Measurements from ENCODE around the gene LRRN3. TPM values are rescaled to one million over a fixed set of nuclear protein-coding genes. Genes with fewer than 3 reads are reported as not detected.

LRRN3 gene
- total RNA-seq, 1 experiment from 2014 or later, result not detected

DNA sequence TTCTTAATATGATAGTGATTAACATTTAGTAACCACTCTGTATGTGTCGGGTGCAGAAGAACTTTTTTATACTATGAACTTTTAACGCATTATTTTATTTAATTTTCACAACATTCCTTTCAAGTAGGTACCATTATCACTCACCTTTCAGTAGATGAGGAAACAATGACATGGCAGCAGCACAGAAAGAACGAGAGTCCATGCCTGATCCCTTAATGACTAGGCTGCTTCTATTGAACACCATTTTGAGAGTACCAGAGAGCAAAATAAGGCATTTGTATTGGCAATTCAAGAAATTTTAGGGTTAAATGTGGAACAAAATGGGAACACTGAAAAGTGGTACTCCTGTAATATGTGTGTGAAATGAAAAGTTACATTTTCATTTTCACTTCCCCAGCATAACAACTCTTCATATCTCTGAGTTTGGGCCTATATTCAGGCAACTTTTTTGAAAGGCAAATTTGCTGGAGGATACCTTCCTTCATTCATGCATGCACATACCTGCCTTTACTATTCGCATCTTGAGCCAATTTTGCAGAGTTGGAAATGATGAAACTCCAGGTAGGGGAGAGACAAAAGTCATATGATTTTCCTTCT lies 12.8 kb downstream of the LRRN3 start:
- DNase-seq (ENCODE audit: extremely low read depth, low read depth), result no peak

DNA sequence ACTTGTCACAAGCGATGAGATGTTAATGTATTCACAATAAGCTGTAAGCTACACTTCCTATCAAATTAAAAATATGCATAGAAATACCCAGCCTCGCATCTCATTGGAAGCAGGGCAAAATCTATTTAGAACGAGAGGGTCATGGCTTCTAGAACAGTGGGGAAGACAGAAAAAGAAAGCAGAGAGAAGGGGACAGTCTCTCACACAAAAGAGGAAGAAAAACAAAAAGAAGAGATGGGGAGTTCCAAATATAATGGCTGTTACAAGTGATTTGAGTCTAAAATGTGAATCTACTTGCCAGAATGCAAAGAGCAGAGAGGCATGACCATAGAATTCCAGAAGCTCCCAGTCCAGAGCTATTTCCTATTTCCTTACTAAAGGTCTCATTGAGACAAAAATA lies 13.8 kb downstream of the LRRN3 start:
- DNase-seq (ENCODE audit: extremely low read depth, low read depth), result no peak

DNA sequence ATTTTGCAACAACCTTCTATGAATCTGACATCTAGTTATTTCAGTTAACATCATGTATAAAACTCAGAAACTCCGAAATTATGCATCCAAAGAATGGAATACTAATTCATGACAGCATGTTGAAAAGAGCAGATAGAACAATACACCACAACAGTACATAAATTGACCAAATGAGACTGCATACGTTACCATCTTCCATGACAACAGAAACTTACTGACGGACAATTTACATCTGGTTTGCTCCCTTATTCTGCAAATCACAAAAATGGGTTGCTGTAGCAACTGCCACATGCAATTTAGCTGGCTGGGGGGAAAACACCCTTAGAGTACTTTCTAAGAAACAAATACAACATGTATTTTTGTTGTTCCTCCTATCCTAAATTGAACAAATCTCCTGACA lies 14.3 kb downstream of the LRRN3 start:
- DNase-seq (ENCODE audit: extremely low read depth, low read depth), result no peak

GRCh38 chr7:111107579-111107978 lies 16.7 kb downstream of the LRRN3 start:
- DNase-seq (ENCODE audit: extremely low read depth, low read depth), result no peak

DNA sequence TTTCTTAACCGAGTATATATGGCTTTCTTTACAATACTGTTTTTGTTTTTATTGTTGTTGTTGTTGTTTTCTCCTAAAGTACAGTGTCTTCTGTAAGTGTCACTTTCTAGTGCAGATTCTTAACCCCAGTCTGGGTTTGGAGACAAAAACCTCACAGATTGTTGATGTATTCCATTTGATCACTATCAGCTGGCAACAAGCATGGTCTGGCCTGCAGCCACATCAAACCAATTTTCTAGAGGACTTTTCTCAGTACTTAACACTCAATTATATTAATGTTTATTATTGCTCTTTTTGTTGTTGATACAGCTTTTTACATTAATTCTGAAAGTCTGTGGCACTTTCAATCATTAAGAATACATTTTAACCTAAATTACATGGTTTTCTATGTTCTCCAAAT lies 17.1 kb downstream of the LRRN3 start:
- no peak for DNase-seq (ENCODE audit: extremely low read depth, low read depth)

GRCh38 chr7:111108496-111108895 lies 17.6 kb downstream of the LRRN3 start:
- DNase-seq (ENCODE audit: extremely low read depth, low read depth), result no peak

DNA sequence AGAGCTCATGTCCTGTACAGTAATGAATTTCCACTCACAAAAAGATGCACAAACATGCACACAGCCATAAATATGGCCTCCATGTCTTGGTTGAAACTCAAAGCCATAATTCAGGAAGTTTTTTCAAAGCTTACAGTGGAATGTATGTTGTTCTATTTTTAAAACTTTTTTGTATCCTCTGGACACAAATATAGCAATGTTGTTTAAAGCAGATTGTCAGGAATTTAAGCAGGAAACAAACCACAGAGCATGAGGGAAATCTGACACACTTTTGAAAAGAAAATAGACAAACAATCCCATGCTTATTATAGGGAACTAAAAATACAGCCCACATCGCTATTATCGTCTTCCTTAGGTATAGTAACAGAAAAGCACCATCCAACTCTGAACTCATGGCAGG lies 21.5 kb downstream of the LRRN3 start:
- DNase-seq (ENCODE audit: extremely low read depth, low read depth), result no peak

DNA sequence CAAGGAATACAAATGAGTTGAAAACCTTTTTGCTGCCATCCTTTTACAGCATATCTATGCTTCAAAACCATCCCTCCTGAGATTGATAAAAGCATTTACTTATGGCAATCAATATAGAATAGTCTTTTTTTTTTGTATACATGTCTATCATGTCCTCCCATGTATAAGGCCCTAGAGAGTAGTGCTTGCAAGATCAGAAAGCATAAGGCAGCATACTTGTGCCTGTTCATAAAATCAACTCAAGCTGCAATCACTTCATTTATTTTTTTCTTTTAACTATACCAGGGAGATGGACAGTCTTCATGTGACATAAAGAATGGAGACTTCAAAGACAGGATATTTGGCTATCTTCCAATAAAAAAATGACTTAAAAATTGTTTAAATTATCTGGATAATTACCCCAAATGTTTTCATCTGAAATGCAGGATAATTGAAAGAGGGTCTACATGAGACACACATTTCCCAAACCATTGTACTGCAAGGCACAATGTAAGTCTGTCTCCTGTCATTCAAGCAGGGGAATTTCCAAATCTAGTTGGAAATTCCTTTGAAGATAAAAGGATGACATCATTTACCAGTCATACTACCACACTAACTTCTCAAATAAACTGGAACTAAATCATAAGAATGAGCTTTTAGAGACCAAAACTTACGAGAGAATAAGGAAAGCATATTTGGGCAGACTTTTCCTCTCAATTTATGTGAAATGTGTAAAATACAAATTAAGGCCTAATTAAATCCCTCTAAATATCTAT lies 22.5 kb downstream of the LRRN3 start:
- no peak for DNase-seq (ENCODE audit: extremely low read depth, low read depth)

DNA sequence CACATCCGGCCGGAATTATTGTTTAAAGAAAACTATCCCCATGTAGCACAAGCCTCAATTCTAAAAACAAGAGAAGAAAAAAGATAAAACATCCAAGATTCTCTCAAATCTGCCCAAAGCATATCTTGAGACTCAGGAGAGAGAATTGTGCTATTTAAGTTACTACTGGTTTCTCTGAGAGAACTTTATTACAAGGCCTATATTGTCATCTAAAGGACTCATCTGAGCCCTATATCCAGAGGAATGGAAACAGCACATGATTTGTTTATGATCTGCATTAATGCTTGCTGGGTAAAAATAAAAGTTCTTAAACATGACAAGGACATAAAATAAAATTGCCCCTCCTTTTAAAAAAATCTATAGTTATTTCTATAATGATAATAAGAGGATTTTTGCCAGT lies 25.0 kb downstream of the LRRN3 start:
- DNase-seq (ENCODE audit: extremely low read depth, low read depth), result no peak

DNA sequence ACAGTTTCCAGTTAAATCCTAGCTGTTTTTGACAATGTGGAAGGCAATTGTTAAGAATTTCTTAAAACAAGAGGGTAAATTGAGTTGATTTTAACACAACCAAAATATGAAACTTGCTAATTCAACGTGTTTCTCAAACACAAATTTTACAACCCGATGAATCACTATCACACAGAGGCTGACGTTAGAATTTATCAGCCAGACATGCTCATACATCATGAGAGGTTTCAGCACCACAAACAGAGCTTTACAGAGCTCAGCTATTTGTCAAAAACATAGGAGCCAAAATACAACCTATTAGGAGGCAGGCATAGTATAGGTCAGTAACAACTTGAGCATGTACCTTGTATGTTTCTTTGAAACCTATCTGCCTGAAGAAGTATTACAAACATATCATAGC lies 36.1 kb downstream of the LRRN3 start:
- no peak for DNase-seq (ENCODE audit: extremely low read depth, low read depth)

- no peak for DNase-seq (ENCODE audit: extremely low read depth, low read depth)
Observed at GRCh38 chr7:111129435-111129834, 38.5 kb downstream of the LRRN3 start.

- no peak for DNase-seq (ENCODE audit: extremely low read depth, low read depth)
Observed at GRCh38 chr7:111132833-111133232, 41.9 kb downstream of the LRRN3 start.

GRCh38 chr7:111137296-111138192 lies 46.6 kb downstream of the LRRN3 start:
- DNase-seq (ENCODE audit: extremely low read depth, low read depth), result no peak

- DNase-seq (ENCODE audit: extremely low read depth, low read depth), result no peak
Observed at GRCh38 chr7:111138193-111138569, 47.3 kb downstream of the LRRN3 start.

DNA sequence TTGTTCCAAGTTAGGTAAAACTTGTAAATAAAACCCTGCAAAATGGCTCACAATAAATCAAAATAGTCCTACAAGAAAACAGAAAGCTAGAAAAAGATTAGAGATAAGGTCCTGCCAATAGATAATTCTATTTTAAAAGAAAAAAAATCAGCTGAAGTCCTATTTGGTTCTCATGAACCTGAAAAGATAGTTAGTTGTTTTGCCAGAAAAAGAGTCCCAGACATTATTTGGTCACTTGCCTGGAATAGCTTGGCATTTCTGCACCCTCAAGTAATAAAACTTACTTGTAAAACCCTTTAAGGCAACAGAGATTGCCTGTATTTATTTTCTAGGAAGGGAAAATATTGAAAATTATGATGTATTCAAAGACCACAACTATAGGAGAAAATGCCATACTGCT lies 47.7 kb downstream of the LRRN3 start:
- no peak for DNase-seq (ENCODE audit: extremely low read depth, low read depth)

GRCh38 chr7:111140091-111140865 lies 49.4 kb downstream of the LRRN3 start:
- DNase-seq (ENCODE audit: extremely low read depth, low read depth), result no peak

DNA sequence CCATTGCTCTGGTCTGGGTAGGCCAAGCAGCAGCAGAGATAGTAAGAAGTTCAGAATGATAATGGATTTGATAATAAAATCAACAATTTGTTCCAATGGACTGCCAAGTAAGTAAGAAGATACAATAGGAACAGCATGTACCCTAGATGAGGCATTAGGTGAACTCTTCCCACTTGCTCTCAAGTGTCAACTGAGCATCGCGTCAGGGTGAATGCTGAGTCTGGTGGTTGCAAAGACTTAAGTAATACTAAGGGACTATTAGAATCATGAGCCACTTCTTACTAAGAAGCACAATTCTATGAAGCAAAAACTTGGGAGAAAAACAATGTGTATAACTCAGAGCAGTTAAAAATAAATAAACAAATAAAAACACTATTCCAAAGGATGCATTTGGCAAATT lies 54.5 kb downstream of the LRRN3 start:
- DNase-seq (ENCODE audit: extremely low read depth, low read depth), result no peak

GRCh38 chr7:111146136-111146535 lies 55.2 kb downstream of the LRRN3 start:
- DNase-seq (ENCODE audit: extremely low read depth, low read depth), result no peak

- no peak for DNase-seq (ENCODE audit: extremely low read depth, low read depth)
Observed at GRCh38 chr7:111147708-111148533, 57.0 kb downstream of the LRRN3 start.

- DNase-seq (ENCODE audit: extremely low read depth, low read depth), result no peak
Observed at GRCh38 chr7:111150709-111151108, 59.8 kb downstream of the LRRN3 start.

Measured in NCI-H460 (cell line).